NCI-H226 (cell line): ENCODE data around the gene KRTAP20-4.
A peak's percentile ranks its signal among the peaks of the same experiment; 100 is the strongest.

ENCODE experiments used
- DNase-seq: peaks from one replicate; pipeline ENCODE4 v3.0.0-alpha.2; 2015

KRTAP20-4 gene

DNA sequence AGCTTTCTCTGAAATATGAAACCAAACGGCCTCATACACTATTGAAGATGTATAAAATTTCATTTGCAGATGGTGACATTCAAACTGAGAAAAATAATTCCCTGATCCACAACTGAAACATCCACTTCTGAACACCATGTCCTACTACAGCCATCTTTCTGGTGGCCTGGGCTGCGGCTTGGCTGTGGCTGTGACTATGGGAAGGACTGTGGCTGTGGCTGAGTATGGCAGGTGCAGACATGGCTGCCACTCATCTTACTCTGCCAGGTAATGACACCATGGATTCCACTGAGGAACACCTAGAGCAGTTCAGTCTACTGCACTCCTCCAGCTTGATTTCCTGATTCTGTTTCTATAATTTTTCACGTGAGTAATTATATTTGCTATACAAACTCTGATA is at the start of gene KRTAP20-4:
Gene KRTAP20-4, plus strand, starts transcription at position 106 of the 400 bp plus-strand sequence.
- no peak for DNase-seq

- peak; percentile 71 for DNase-seq
These were observed 42.7 kb upstream of the KRTAP20-4 start for GRCh38 chr21:30577766-30578165.

GRCh38 chr21:30579346-30579745 is 41.1 kb upstream of the KRTAP20-4 start:
- no peak for DNase-seq

GRCh38 chr21:30580132-30580531 is 40.3 kb upstream of the KRTAP20-4 start:
- DNase-seq = no peak

- DNase-seq = no peak
These were observed 37.6 kb upstream of the KRTAP20-4 start for GRCh38 chr21:30582870-30583269.

- no peak for DNase-seq
These were observed 30.1 kb upstream of the KRTAP20-4 start, which contains the start of gene KRTAP22-2 for GRCh38 chr21:30590297-30590696. Gene KRTAP22-2 (minus strand): TSS chr21:30590397.

GRCh38 chr21:30592140-30592539 is 28.3 kb upstream of the KRTAP20-4 start, which contains the start of gene KRTAP6-3:
Gene KRTAP6-3 (plus strand): TSS chr21:30592440. CDS start chr21:30592446, 6 bp downstream.
- DNase-seq = no peak

GRCh38 chr21:30598802-30599201 is 21.6 kb upstream of the KRTAP20-4 start, which contains the start of gene KRTAP6-2:
Gene KRTAP6-2 (minus strand): TSS chr21:30598902. CDS start chr21:30598874, 28 bp downstream.
- no peak for DNase-seq

- DNase-seq = no peak
These were observed 19.6 kb upstream of the KRTAP20-4 start, which contains the start of gene KRTAP22-1 for GRCh38 chr21:30600787-30601186. Gene KRTAP22-1 (plus strand): TSS chr21:30601087.

DNA sequence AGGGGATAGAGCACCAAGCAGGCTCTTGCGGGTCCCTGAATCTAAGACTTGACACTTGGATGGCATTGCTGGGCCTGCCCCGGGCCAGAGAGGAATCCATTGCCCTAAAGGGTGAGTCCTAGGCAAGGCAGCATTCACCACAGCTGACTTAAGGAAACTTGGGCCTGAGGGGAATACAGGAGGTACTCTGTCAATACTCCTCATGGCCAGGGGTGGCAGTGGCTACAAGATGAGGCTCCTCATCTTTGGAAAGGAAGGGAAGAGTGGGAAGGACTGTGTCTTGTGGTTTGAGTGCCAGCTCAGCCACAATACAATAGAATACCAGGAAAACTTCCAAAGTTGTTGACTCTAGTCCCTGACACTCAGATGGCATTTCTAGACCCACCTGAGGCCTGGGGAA is 14.5 kb upstream of the KRTAP20-4 start:
- no peak for DNase-seq

DNA sequence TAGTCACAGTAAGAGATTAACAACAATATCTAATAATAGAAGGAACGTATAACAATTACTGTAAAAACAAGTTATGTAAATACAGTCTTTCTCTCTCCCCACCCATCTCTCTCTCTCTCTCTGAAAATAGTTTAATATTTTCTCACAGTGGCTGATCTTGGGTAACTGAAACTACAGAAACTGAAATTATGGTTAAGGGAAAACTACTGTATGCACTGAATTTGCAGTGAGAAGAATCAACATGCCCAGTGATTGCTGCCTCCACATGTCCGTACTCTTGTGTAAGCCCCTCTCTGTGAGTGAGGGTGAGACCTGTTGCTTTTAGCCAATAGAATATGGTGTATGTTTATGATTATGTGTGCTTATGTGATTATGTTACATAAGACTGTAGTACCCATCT is 8.3 kb upstream of the KRTAP20-4 start:
- DNase-seq = no peak

- DNase-seq = no peak
These were observed 6.6 kb upstream of the KRTAP20-4 start, which contains the start of gene KRTAP6-1 for GRCh38 chr21:30613836-30614235. Gene KRTAP6-1 (minus strand): TSS chr21:30613930. CDS start chr21:30613904, 26 bp downstream.

DNA sequence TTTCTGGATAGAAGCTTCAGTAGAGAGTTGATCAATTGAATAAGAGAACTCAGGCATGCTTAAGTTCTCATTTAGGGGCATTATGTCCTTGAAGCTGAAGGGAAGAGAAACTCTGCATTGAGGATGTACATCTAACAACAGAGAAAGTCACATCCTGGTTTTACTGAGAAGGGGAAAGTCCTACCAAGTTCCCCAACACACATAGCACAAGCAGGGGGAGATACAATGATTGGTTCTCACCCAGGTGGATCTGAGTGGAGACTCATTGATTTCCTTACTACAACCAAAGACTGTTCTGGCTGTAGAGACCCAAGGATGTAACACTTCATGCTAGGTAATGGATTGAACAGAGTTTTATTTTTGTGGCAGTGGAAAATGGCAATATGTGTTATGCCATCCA is 5.2 kb upstream of the KRTAP20-4 start:
- DNase-seq = no peak

- no peak for DNase-seq
These were observed 4.3 kb upstream of the KRTAP20-4 start, which contains the start of gene KRTAP20-1 for GRCh38 chr21:30616125-30616524. Gene KRTAP20-1 (plus strand): TSS chr21:30616425. CDS start chr21:30616455, 30 bp downstream.

GRCh38 chr21:30620080-30620479 is 347 bp upstream of the KRTAP20-4 start:
- DNase-seq = no peak

- peak; percentile 59 for DNase-seq
These were observed 2.9 kb downstream of the KRTAP20-4 start for GRCh38 chr21:30623362-30623761.

- DNase-seq = no peak
These were observed 5.2 kb downstream of the KRTAP20-4 start for GRCh38 chr21:30625449-30626165.

- no peak for DNase-seq
These were observed 7.7 kb downstream of the KRTAP20-4 start for GRCh38 chr21:30628109-30628508.

- DNase-seq = peak; percentile 81
These were observed 8.8 kb downstream of the KRTAP20-4 start for GRCh38 chr21:30629200-30629599.

GRCh38 chr21:30634906-30635305 is 14.5 kb downstream of the KRTAP20-4 start, which contains the start of gene KRTAP20-2:
Gene KRTAP20-2 (plus strand): TSS chr21:30635206. CDS start chr21:30635264, 58 bp downstream.
- no peak for DNase-seq

- DNase-seq = no peak
These were observed 18.3 kb downstream of the KRTAP20-4 start for GRCh38 chr21:30638686-30639085.

DNA sequence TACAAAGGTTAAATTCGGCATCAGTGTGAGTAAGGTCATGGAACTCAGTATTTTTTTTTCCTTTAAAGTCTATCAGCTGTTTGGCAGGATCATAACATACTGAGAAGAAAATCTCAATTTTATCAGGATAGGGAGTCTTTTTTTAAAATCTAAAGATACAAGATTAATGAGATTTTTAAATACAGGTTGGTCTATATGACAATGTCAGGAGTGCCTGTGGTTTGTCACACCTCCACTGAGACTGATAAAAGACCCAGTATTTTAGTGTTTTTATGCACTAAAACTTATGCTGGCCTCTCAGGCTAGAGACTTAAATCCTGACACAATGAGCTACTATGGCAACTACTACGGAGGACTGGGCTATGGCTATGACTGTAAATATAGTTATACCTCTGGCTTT is 22.1 kb downstream of the KRTAP20-4 start, which contains the start of gene KRTAP20-3:
Gene KRTAP20-3, plus strand, starts transcription at position 301 of the 400 bp plus-strand sequence.
- DNase-seq = no peak

DNA sequence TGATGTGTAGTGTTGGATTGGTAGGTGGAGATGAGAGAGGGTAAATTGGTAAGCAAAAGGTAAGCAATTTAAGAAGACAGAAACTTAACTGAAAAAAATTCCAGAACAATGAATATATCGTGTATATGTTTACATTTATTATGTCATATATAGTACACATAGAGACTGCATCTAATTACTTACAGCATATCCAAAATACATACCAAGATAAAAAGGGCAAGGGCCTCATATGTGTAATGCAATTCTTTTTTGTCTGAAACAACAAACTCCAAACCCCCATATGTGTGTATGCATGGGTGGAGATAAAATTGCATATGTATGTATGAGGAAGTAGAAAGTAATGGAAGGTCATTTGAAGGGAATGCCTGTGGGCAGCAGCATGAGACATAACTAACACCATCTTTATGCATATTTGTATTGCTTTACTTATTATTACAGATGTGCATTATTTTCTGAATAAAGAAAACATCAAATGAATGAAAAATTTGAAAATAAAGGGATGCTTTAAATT is 26.5 kb downstream of the KRTAP20-4 start:
- no peak for DNase-seq

DNA sequence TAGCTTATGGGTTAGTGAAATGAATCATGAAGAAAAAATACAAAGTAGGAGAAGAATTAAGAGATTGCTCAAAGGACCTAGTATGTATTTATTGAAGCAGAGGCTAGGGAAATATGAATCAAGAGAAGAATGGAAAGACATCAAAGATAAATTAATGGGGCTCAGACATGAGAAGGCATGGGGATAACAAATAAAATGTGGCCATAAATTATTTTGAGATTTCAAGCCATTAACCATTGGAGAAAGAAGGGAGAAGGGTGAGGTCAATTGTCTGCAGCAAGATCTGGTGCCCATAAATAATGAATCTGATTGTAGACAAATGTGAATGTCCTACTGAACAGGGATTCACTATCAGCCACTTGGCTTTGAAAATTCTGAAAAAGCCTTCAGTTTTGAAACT is 32.5 kb downstream of the KRTAP20-4 start:
- no peak for DNase-seq
